T-helper 1 cell treated with Interleukin-12 subunit alpha and Interleukin-12 subunit beta and Interleukin-4 antibody, amounts not matched to agents 30 ng/mL and 1 ng/mL, for 36 hours (primary cell): Measurements from ENCODE around the gene KCNH6. TPM values are rescaled to one million over a fixed set of nuclear protein-coding genes. Genes with fewer than 3 reads are reported as not detected.

Experiments used
- intact Hi-C: fragments of 100-400 bp; cut with micrococcal nuclease; formaldehyde crosslinking; loops from one replicate; pipeline ENCODE4 v1.15.1; 2024
- total RNA-seq: library from RNA; stranded (reverse); gene quantifications from 2 replicates; pipeline ENCODE4 v1.2.3, GENCODE V29; 2022

Gene KCNH6
- total RNA-seq, 1 donor from 2014 or later = not detected

DNA sequence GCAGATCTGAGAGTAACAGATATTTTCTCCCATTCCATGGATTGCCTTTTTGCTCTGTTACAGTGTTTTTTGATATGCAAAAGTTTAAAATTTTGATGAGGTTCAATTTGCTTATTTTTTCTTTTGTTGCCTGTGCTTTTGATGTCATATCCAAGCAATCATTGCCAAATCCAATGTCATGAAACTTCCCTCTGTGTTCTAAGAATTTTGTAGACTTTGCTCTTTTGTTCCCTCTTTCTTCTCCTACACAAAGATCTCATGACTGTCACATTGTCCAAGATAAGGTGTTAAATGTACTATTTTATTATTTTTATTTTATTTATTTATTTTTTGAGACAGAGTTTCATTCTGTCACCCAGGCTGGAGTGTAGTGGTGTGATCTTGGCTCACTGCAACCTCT lies 18.9 kb upstream of the KCNH6 start:
- intact Hi-C loops = no loop called here

GRCh38 chr17:63505341-63505740 lies 17.8 kb upstream of the KCNH6 start:
- intact Hi-C loops = no loop called here

GRCh38 chr17:63506627-63507026 lies 16.5 kb upstream of the KCNH6 start:
- intact Hi-C loops = no loop called here

GRCh38 chr17:63511331-63511730 lies 11.8 kb upstream of the KCNH6 start:
- intact Hi-C loops = no loop called here

- intact Hi-C loops = no loop called here
Measured at GRCh38 chr17:63512388-63512787, 10.8 kb upstream of the KCNH6 start.

GRCh38 chr17:63512896-63513644 lies 10.1 kb upstream of the KCNH6 start:
- intact Hi-C loops = no loop called here

DNA sequence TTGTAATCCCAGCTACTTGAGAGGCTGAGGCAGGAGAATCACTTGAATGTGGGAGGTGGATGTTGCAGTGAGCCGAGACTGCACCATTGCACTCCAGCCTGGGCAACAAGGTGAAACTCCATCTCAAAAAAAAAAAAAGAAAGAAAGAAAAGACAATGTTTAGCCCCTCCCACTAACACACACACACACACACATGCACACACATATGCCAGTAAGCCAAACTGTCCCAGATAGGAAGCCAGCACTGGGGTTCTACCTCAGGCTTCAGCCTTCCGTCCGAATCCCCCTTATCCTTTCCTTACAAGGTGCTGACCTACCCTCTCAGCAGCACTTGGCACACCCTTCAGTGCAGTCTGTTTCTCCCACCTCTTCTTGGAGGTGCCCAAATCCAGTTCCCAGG lies 8.7 kb upstream of the KCNH6 start:
- intact Hi-C loops = no loop called here

DNA sequence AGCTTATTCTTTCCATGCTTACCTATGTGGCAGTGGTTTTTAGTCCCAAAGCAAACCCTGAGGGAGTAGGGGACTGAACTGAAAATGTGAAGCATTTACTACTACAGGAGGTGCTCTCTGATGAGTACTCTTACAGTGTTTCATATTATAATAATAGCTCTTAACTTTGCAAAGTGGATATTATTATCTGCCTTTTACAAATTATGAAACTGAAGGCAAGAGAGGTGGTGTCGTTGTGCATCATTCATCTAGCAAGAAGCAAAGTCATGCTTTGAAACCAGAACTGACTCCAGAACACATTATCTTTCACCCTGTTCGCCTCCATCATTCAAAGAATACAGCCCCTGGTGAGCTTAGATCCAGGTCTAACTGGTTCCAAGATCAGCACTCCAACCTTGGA lies 8.2 kb upstream of the KCNH6 start:
- intact Hi-C loops = no loop called here

DNA sequence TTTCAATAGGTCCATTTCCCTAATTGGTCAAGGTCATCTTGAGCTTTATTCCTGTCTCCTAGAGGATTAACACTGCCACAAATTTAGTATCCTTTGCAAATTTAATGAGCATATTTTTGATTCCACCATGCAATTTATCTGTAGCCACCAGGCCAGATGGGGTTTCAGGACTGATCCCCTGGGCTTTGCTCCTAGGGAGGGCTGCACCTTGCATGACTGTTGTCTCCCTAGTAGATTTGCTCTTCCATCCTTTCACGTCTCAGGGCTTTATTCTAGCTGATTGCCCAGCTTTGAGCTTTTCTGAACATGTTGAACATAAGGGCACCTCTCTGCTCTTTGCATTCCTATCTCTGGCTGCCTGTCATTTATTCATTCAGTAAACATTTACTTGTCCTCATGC lies 7.7 kb upstream of the KCNH6 start:
- intact Hi-C loops = no loop called here

DNA sequence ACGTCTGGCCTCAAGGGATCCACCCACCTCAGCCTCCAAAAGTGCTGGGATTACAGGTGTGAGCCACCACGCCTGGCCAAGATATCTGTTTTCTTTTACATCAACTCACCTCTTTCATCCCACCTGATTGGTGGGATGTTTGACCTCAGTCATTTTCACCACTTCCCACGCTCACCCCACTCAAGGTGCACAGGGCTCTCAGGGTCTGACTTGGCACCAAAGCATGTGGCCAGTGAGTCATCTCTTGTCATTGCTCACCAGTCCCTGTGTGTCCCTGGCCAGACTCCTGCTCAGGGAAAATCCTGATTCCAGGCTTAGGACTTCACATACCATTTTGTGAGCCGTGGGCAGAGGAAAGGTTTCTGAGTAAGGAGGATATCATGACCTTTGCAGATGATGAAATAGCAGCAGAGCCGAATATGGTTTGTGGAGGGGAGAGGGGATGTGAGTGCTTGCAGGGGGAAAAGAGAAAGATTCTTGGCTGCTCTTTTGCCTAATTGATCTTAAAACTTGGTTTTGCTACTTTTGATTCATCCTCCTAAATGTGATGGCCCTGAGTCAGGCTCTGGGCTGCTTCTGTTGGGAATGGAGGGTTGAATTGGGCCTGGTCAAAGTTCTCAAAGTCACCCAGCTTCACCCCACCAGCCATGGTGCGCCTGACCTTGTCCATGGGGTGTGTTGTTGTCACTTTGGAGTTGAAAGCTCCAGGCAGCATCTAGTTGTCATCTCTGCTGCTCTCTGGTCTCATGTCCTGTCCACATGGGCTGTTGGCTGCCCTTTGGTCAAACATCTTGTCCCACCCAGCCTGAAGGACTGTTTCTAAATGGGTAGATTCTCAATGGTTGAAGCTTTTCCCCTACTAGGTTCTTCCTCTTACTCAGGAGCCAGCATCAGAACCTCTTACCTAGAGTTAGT lies 6.0 kb upstream of the KCNH6 start:
- intact Hi-C loops = no loop called here

GRCh38 chr17:63517825-63518534 lies 5.2 kb upstream of the KCNH6 start:
- intact Hi-C loops = no loop called here

DNA sequence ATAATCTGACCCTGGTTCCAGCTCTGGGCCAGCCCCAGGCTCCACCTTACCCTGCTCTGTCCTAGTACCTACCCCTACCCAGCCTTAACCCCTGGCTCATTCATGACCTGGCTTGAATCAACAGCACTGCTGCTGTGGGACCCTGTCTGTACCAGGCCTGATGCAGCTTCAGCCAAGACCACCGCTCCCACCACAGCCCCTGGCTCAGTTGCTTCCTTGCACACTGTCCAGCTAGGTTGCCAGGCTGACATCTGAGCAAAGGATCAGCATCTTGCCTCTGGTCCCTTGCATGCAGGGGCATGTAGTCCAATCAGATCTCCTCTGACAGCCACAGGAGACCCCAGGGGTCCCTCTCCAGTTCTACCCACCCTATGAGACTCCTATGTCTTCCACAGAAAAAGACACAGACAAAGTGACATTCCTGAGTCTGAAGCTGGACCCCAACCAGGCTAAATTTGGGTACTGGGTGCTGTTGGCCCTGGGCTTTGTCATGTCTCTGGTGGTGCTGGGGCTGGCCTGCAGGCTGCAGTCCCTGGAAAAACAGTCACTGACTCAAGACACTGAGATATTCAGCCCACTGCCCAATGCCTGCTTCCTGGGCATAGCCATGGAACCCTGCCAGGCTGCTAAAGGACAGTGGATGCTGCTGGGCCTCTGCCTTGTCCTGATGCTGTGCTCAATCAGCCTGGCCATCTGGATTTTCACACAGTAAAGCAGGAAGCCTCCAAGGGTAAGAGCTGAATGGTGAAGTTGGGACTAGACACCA lies 3.9 kb upstream of the KCNH6 start:
- intact Hi-C loops = no loop called here

- intact Hi-C loops = no loop called here
Measured at GRCh38 chr17:63519972-63520882, 2.9 kb upstream of the KCNH6 start.

DNA sequence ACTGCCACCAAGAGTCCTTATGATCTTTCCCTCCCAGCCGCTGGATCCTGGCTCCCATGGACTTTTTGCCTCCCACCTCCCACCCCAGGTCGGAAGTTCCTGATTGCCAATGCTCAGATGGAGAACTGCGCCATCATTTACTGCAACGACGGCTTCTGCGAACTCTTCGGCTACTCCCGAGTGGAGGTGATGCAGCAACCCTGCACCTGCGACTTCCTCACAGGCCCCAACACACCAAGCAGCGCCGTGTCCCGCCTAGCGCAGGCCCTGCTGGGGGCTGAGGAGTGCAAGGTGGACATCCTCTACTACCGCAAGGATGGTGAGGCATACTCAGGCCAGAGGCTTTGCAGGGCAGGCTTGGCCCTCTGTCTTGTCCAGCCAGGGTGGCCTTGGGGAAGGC lies 893 bp downstream of the KCNH6 start:
- intact Hi-C loops = no loop called here

GRCh38 chr17:63525190-63525946 lies 2.2 kb downstream of the KCNH6 start:
- intact Hi-C loops = no loop called here

DNA sequence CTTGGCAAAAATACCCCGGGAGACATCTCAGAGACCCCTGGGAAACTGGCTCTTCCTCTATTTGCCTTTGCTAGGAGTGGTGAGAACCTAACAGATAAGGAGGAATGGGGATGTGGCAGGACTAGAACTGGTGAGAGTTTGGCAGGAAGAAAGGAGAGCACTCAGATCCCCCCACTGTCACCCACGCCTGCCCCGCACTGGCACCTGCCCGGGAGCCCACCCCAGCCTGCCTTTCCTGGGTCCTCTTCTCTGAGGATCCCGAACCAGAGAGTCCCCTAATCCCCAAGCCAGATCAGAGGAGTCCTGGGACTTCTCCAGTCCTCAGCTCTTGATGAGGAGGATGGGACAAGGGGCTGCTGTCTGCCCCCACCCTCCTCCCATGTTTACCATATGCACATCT lies 3.7 kb downstream of the KCNH6 start:
- intact Hi-C loops = no loop called here

- intact Hi-C loops = no loop called here
Measured at GRCh38 chr17:63528183-63528582, 5.0 kb downstream of the KCNH6 start.

DNA sequence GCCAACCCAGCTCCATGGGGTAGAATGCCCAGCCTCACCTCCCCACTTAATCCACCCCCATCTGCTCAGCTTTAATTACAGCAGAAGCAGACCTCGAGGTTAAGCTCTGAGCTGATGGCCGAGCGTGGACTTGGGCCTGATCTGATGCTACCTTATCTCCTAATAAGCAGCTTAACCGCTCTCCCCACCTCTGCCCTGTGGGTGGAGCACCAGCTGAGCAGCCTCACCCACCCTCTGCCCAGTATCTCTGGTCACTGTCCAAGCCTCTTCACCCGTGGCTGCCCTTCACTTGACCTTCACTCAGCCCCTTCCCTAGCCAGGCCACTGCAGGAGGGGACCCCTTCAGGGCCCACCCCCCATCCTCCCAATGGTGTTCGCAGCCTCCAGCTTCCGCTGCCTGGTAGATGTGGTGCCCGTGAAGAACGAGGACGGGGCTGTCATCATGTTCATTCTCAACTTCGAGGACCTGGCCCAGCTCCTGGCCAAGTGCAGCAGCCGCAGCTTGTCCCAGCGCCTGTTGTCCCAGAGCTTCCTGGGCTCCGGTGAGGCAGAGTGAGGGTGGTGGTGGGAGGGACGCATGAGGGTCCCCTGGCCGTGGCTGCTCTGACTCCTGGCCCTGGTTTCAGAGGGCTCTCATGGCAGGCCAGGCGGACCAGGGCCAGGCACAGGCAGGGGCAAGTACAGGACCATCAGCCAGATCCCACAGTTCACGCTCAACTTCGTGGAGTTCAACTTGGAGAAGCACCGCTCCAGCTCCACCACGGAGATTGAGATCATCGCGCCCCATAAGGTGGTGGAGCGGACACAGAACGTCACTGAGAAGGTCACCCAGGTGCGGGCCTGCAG lies 6.8 kb downstream of the KCNH6 start:
- intact Hi-C loops = no loop called here
